Spinal cord (tissue), 10 donors: ENCODE data around the gene ATP5PO. TPM values are rescaled to one million over a fixed set of nuclear protein-coding genes. Genes with fewer than 3 reads are reported as not detected.

Experiments
- DNase-seq, 6 donors: peaks; one replicate each; pipeline versions ENCODE4 v3.0.0 to v3.0.0-alpha.2; 2013 to 2015; ENCODE audit warnings: low spot score in 6 of 6, low read depth in 4 of 6
- H3K27ac ChIP-seq: one replicate; pipeline ENCODE4 v1.5.1; 2013; ENCODE audit warnings: low read depth, low read length, control low read depth
- H3K27me3 ChIP-seq: one replicate; pipeline ENCODE4 v1.6.1; 2013; ENCODE audit warnings: low read length; ENCODE audit not compliant: control insufficient read depth, insufficient read depth
- H3K36me3 ChIP-seq: one replicate; pipeline ENCODE4 v1.6.1; 2013; ENCODE audit warnings: low read length; ENCODE audit not compliant: control insufficient read depth, insufficient read depth
- H3K4me1 ChIP-seq: one replicate; pipeline ENCODE4 v1.6.1; 2013; ENCODE audit warnings: low read length; ENCODE audit not compliant: control insufficient read depth, insufficient read depth
- H3K4me3 ChIP-seq: one replicate; pipeline ENCODE4 v1.5.1; 2013; ENCODE audit warnings: low read depth, low read length, control low read depth
- H3K9me3 ChIP-seq: one replicate; pipeline ENCODE4 v1.6.1; 2013; ENCODE audit warnings: low read length; ENCODE audit not compliant: control insufficient read depth, insufficient read depth
- WGBS: methylation state at CpG from one replicate; pipeline ENCODE4 v1.1.5; 2013; ENCODE audit warnings: missing lambda C conversion rate; ENCODE audit not compliant: insufficient coverage; 5-methylcytosine and 5-hydroxymethylcytosine counted together
- polyA plus RNA-seq, 2 donors: library from polyadenylated mRNA; unstranded; fragments of 120-200 nt; gene quantifications; one replicate each; pipeline ENCODE4 v1.2.1, GENCODE V29; 2013; ENCODE audit not compliant: insufficient read length in 2 of 2
- total RNA-seq, 2 donors: library from RNA; depleted of rRNA in 1 of 2; stranded (reverse); fragments of 120-200 nt in 1 of 2; fragments of >200 nt in 1 of 2; gene quantifications; one replicate each; pipeline versions ENCODE4 v1.2.3 to v1.2.4, GENCODE V29; 2013 to 2014
- donor health status: healthy.

The ATP5PO gene
- total and polyA plus RNA-seq, 4 donors = 225 to 329 (median 284) TPM

GRCh38 chr21:33904041-33904440, 11.6 kb downstream of the ATP5PO start:
- peaks cover 8% of the 10 kb centered on the region for H3K4me1 ChIP-seq
- H3K27me3 ChIP-seq = no peaks in the 10 kb centered on the region
- no peaks in the 10 kb centered on the region for H3K9me3 ChIP-seq
- H3K27ac ChIP-seq = no peak overlapping the region
- no peak overlapping the region for H3K4me3 ChIP-seq
- DNase-seq = no peak
- WGBS = 97% methylated on average over 5 of the region's 5 CpGs
- peaks cover 59% of the 10 kb centered on the region for H3K36me3 ChIP-seq

- no peak for DNase-seq
- Histone ChIP-seq H3K27me3 (no peaks in the 10 kb centered on the region), H3K4me1 (peaks cover 17% of the 10 kb centered on the region), H3K36me3 (peaks cover 44% of the 10 kb centered on the region), H3K27ac (no peak overlapping the region), H3K4me3 (no peak overlapping the region), H3K9me3 (no peaks in the 10 kb centered on the region)
- WGBS = 94% methylated on average over 6 of the region's 6 CpGs
These were observed 13.3 kb downstream of the ATP5PO start for GRCh38 chr21:33902349-33902748.

- Histone ChIP-seq H3K27me3 (no peaks in the 10 kb centered on the region), H3K4me3 (no peak overlapping the region), H3K27ac (no peak overlapping the region), H3K4me1 (peaks cover 17% of the 10 kb centered on the region), H3K36me3 (peaks cover 41% of the 10 kb centered on the region), H3K9me3 (no peaks in the 10 kb centered on the region)
- 51% methylated on average over 10 of the region's 13 CpGs for WGBS
- peak in 2 of 6 donors; percentile 71 to 74 for DNase-seq
These were observed 14.0 kb downstream of the ATP5PO start for GRCh38 chr21:33901412-33902288.

- H3K4me3 ChIP-seq = no peak overlapping the region
- peaks cover 30% of the 10 kb centered on the region for H3K4me1 ChIP-seq
- DNase-seq = no peak
- WGBS = 54% methylated on average over 2 of the region's 5 CpGs
- H3K27ac ChIP-seq = peak overlapping the region; percentile 65
- no peaks in the 10 kb centered on the region for H3K27me3 ChIP-seq
- H3K36me3 ChIP-seq = peaks cover 31% of the 10 kb centered on the region
- no peaks in the 10 kb centered on the region for H3K9me3 ChIP-seq
These were observed 16.4 kb downstream of the ATP5PO start for GRCh38 chr21:33899199-33899598.

- Histone ChIP-seq H3K4me1 (peaks cover 33% of the 10 kb centered on the region), H3K27ac (peak overlapping the region; percentile 59), H3K36me3 (peaks cover 27% of the 10 kb centered on the region), H3K4me3 (no peak overlapping the region), H3K27me3 (no peaks in the 10 kb centered on the region), H3K9me3 (no peaks in the 10 kb centered on the region)
- WGBS = 82% methylated on average over 3 of the region's 3 CpGs
- no peak for DNase-seq
These were observed 17.0 kb downstream of the ATP5PO start for GRCh38 chr21:33898586-33898985.

- WGBS = 94% methylated on average over 2 of the region's 3 CpGs
- H3K4me1 ChIP-seq = peaks cover 33% of the 10 kb centered on the region
- DNase-seq = no peak
- H3K36me3 ChIP-seq = peaks cover 23% of the 10 kb centered on the region
- no peak overlapping the region for H3K27ac ChIP-seq
- no peak overlapping the region for H3K4me3 ChIP-seq
- no peaks in the 10 kb centered on the region for H3K27me3 ChIP-seq
- no peaks in the 10 kb centered on the region for H3K9me3 ChIP-seq
These were observed 17.9 kb downstream of the ATP5PO start for GRCh38 chr21:33897739-33898138.

GRCh38 chr21:33897098-33897497, 18.5 kb downstream of the ATP5PO start:
- no peaks in the 10 kb centered on the region for H3K9me3 ChIP-seq
- no peak overlapping the region for H3K4me3 ChIP-seq
- WGBS = 83% methylated on average over 2 of the region's 5 CpGs
- H3K36me3 ChIP-seq = peaks cover 17% of the 10 kb centered on the region
- no peak overlapping the region for H3K27ac ChIP-seq
- no peaks in the 10 kb centered on the region for H3K27me3 ChIP-seq
- no peak for DNase-seq
- peaks cover 33% of the 10 kb centered on the region for H3K4me1 ChIP-seq

GRCh38 chr21:33896691-33897090, 18.9 kb downstream of the ATP5PO start:
- no peaks in the 10 kb centered on the region for H3K27me3 ChIP-seq
- DNase-seq = no peak
- WGBS = 87% methylated on average over 3 of the region's 6 CpGs
- peaks cover 31% of the 10 kb centered on the region for H3K4me1 ChIP-seq
- no peaks in the 10 kb centered on the region for H3K9me3 ChIP-seq
- no peak overlapping the region for H3K4me3 ChIP-seq
- H3K36me3 ChIP-seq = peaks cover 13% of the 10 kb centered on the region
- no peak overlapping the region for H3K27ac ChIP-seq

GRCh38 chr21:33895356-33895755, 20.2 kb downstream of the ATP5PO start:
- Histone ChIP-seq H3K27me3 (no peaks in the 10 kb centered on the region), H3K27ac (no peak overlapping the region), H3K4me1 (peaks cover 27% of the 10 kb centered on the region), H3K36me3 (peaks cover 9% of the 10 kb centered on the region), H3K9me3 (no peaks in the 10 kb centered on the region), H3K4me3 (no peak overlapping the region)
- 90% methylated on average over 24 of the region's 28 CpGs for WGBS
- no peak for DNase-seq

GRCh38 chr21:33894736-33895288, 20.8 kb downstream of the ATP5PO start:
- Histone ChIP-seq H3K27me3 (no peaks in the 10 kb centered on the region), H3K4me3 (peak overlapping the region; percentile 26), H3K36me3 (peaks cover 9% of the 10 kb centered on the region), H3K27ac (peak overlapping the region; percentile 38), H3K4me1 (peaks cover 27% of the 10 kb centered on the region), H3K9me3 (no peaks in the 10 kb centered on the region)
- peak in 5 of 6 donors; percentile 63 to 96 (median 76) for DNase-seq
- WGBS = 3% methylated on average over 20 of the region's 20 CpGs
